ENCODE results near the gene HCLS1.

DNA sequence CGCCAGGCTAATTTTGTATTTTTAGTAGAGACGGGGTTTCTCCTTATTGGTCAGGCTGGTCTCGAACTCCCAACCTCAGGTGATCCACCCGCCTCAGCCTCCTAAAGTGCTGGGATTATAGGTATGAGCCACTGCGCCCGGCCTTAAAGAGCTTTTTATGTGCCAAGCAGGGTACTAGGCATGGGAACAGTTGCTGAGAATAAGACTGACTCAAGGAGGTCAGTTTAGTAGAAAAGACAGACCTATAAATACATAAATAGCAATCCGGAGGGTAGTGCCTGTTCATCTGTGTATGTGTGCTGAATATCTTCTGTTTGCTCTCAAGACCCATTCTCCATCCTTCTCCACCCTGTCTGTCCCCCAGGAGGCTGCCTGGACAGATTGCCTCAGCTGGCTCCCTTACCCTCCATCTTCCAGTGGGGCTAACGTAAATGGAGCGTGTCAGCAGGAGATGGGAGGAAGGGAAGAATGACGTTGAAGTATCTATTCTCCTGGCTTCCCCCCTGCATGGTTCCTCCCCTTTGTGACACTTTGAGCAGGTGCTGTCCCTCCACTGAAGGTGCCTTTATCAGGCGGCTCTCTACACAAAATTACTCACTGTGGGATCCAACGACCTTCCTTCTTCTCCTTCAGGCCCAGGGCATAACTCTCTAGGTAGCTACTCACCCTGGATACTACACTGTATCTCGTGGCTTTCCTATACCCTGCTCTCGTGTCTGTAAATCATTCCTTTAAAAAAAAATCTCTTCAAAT, 36.4 kb downstream of the HCLS1 start:
- TF ChIP-seq POLR2AphosphoS5 (IDR thresholded peaks at IDR 0.05) (no peak), POLR2A (IDR thresholded peaks at IDR 0.05) (no peak)
- TF ChIP-seq, protein P1, sequence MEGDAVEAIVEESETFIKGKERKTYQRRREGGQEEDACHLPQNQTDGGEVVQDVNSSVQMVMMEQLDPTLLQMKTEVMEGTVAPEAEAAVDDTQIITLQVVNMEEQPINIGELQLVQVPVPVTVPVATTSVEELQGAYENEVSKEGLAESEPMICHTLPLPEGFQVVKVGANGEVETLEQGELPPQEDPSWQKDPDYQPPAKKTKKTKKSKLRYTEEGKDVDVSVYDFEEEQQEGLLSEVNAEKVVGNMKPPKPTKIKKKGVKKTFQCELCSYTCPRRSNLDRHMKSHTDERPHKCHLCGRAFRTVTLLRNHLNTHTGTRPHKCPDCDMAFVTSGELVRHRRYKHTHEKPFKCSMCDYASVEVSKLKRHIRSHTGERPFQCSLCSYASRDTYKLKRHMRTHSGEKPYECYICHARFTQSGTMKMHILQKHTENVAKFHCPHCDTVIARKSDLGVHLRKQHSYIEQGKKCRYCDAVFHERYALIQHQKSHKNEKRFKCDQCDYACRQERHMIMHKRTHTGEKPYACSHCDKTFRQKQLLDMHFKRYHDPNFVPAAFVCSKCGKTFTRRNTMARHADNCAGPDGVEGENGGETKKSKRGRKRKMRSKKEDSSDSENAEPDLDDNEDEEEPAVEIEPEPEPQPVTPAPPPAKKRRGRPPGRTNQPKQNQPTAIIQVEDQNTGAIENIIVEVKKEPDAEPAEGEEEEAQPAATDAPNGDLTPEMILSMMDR (IDR thresholded peaks at IDR 0.05 in 8 of 11, conservative IDR thresholded peaks at IDR 0.05 in 3 of 11), result no peak
